Measurements from ENCODE around the gene CATSPER3.

Gene CATSPER3

DNA sequence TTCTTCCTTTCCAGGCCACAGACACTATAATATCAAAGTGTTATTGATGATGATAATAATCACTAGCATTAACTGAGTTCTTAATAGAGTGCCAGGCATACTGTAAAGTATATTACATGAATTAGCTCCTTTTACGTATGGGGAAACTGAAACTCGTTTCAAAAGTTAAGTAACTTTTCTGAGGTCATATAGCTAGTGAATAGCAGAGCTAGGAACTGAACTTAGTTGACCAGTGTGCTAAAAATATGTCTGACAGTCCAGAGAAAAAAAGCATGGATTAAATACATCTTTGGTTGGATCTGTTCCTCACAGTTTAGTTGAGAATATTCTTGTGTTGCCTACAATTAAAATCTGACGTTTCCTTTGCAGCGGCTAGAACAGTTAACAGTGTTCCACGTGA, 18.4 kb upstream of the CATSPER3 start:
- no peak for DNase-seq (ENCODE audit: low read depth)
- no peak overlapping the region for H3K4me3 ChIP-seq (ENCODE audit: low read length)
- no peak for TF ChIP-seq CTCF (conservative IDR thresholded peaks at IDR 0.05; ENCODE audit: low read depth, low read length)

DNA sequence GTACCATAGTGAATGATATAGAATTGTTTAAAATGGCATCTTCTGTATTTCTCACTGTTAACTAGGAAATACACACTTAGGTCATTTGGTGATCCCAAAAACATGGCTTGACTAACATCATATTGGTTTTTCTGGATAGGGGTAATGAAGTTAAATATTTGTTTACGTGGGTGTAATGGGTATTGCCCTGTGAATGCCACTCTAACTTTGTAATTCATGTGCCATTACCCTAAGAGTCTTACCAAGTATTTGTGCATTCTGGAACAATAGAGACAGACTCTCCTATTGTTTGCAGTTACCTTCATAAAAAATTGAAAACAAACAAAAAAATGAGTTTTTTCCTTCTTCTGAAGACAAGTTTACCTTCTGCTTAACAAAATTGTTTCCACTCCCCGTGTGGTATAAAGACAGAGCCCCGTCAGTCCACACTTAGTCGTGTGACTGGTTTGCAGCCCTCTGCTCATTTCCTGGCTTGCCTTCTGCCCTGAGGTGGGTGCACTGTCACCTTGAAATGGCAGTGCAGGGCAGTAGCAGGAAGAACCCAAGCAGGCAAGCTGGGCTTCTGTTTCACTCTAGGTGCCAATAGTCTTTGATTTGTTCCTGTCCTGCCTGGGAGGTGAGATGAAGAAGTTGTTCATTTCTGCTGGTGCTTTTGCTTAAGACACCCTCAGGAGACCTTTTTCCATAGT, 9.6 kb upstream of the CATSPER3 start:
- TF ChIP-seq CTCF (conservative IDR thresholded peaks at IDR 0.05; ENCODE audit: low read depth, low read length): no peak
- no peak for DNase-seq (ENCODE audit: low read depth)
- H3K4me3 ChIP-seq (ENCODE audit: low read length): no peak overlapping the region

GRCh38 chr5:134958755-134959154, 9.0 kb upstream of the CATSPER3 start:
- no peak for TF ChIP-seq CTCF (conservative IDR thresholded peaks at IDR 0.05; ENCODE audit: low read depth, low read length)
- DNase-seq (ENCODE audit: low read depth): no peak
- no peak overlapping the region for H3K4me3 ChIP-seq (ENCODE audit: low read length)

DNA sequence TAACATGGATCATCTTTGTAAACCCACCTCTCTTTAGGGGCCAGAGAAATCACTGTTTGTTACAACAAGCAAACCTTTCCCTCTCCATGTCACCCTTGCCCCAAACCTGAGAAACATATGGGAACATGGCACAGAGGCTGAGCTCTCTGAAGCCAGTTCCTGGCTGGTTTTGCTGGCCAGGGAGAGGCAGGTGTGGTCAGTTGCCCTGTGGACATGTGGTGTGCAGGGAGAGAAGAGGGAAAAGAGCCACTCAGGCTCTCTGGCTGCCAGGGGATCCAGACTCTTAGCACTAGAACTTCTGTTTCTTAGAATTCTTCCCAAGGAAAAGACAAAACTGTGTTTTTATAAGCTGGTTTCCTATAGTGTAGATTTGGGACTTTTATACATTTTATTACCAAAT, 4.6 kb upstream of the CATSPER3 start:
- no peak for DNase-seq (ENCODE audit: low read depth)
- no peak overlapping the region for H3K4me3 ChIP-seq (ENCODE audit: low read length)
- TF ChIP-seq CTCF (conservative IDR thresholded peaks at IDR 0.05; ENCODE audit: low read depth, low read length): no peak

- H3K4me3 ChIP-seq (ENCODE audit: low read length): no peak overlapping the region
- DNase-seq (ENCODE audit: low read depth): no peak
- TF ChIP-seq CTCF (conservative IDR thresholded peaks at IDR 0.05; ENCODE audit: low read depth, low read length): no peak
These were observed 3.1 kb upstream of the CATSPER3 start for GRCh38 chr5:134964359-134965270.

GRCh38 chr5:134965271-134965825, 2.4 kb upstream of the CATSPER3 start:
- no peak overlapping the region for H3K4me3 ChIP-seq (ENCODE audit: low read length)
- TF ChIP-seq CTCF (conservative IDR thresholded peaks at IDR 0.05; ENCODE audit: low read depth, low read length): no peak
- no peak for DNase-seq (ENCODE audit: low read depth)
